Adrenal gland (tissue), 12 donors: Measurements from ENCODE around the gene ATXN2. TPM values are rescaled to one million over a fixed set of nuclear protein-coding genes. Genes with fewer than 3 reads are reported as not detected.

Source experiments
- DNase-seq, 7 donors: peaks; one replicate each; pipeline ENCODE4 v3.0.0-alpha.2; 2019 to 2020
- H3K27ac ChIP-seq, 5 donors: fragments of 200-600 bp; sonication (generic) in 4 of 5; 1 replicate in 3 of 5; 2 replicates in 2 of 5; pipeline versions ENCODE4 v1.5.1 to v1.8.0; 2016 to 2020; ENCODE audit warnings: mild to moderate bottlenecking in 1 of 5
- H3K27me3 ChIP-seq: fragments of 200-600 bp; 2 replicates; pipeline ENCODE4 v1.8.0; 2021
- H3K36me3 ChIP-seq, 2 donors: fragments of 200-600 bp; replicated peaks in 1 of 2; 1 replicate in 1 of 2; 2 replicates in 1 of 2; pipeline versions ENCODE4 v1.5.1 to v1.8.0; 2018 to 2022
- H3K4me1 ChIP-seq, 2 donors: fragments of 200-600 bp; replicated peaks in 1 of 2; 1 replicate in 1 of 2; 2 replicates in 1 of 2; pipeline versions ENCODE4 v1.5.1 to v1.8.0; 2018 to 2021
- H3K4me3 ChIP-seq, 4 donors: fragments of 200-600 bp; sonication (generic) in 3 of 4; one replicate each; pipeline ENCODE4 v1.5.1; 2016 to 2018
- H3K9me3 ChIP-seq, 3 donors: fragments of 200-600 bp; sonication (generic) in 1 of 3; replicated peaks in 1 of 3; 1 replicate in 2 of 3; 2 replicates in 1 of 3; pipeline versions ENCODE4 v1.5.1 to v1.8.0; 2016 to 2021
- CTCF ChIP-seq, 6 experiments: fragments of 450-650 bp in 4 of 6; fragments of 200-600 bp in 2 of 6; sonication (generic) in 1 of 6; IDR thresholded peaks; 1 replicate in 5 of 6; 2 replicates in 1 of 6; pipeline versions ENCODE4 v1.5.1 to v1.8.0; 2016 to 2021; ENCODE audit warnings: antibody characterized with exemption in 6 of 6, mild to moderate bottlenecking in 2 of 6, moderate library complexity in 1 of 6
- POLR2A ChIP-seq, 2 donors: fragments of 450-650 bp; IDR thresholded peaks; one replicate each; pipeline ENCODE4 v1.6.1; 2017; ENCODE audit warnings: antibody characterized with exemption in 2 of 2, mild to moderate bottlenecking in 2 of 2, moderate library complexity in 1 of 2
- WGBS, 4 donors: extraction: QIAGEN DNeasy Blood & Tissue Kit in 2 of 4; methylation state at CpG; one replicate each; pipeline versions ENCODE4 v1.1.5 to v1.1.7; 2013 to 2017; 5-methylcytosine and 5-hydroxymethylcytosine counted together
- intact Hi-C, 2 donors: fragments of 100-400 bp; cut with DNase I; formaldehyde crosslinking; loops; one replicate each; pipeline versions ENCODE4 v1.14.1 to v1.15.0; 2022 to 2023
- polyA plus RNA-seq, 3 donors: library from polyadenylated mRNA; stranded (reverse); fragments of 200-250 nt in 2 of 3; fragments of 350-450 nt in 1 of 3; fragmentation: Illumina TruSeq in 1 of 3; extraction: RNeasy Lipid Tissue Mini Kit (QIAGEN cat#74804) in 1 of 3; gene quantifications; one replicate each; pipeline ENCODE4 v1.2.3, GENCODE V29; 2013 to 2014
- total RNA-seq, 9 donors: library from RNA; depleted of rRNA in 4 of 9; stranded (reverse); fragments of >200 nt in 4 of 9; fragments of 120-200 nt in 1 of 9; fragmentation: NEBNext Ultra II Directional in 1 of 9; extraction: Animal tissue kit (Norgen Biotek cat#: 25700) in 1 of 9; gene quantifications; one replicate each; pipeline versions ENCODE4 v1.1.0 to v1.2.4, GENCODE V29; 2013 to 2023
- donor health status: healthy with polysubstance abuse.
- donor health status: Bipolar disorder and iron deficiency.
- donor health status: DM: yes; HTN: yes; CAD: no.
- donor health status: DM: no; HTN: no; CAD: no.
- donor health status: DM: no; HTN: no; CAD: no.
- donor health status: DM: yes; HTN: yes; CAD: no.

The ATXN2 gene
- total and polyA plus RNA-seq, 12 donors = 31.0 to 241 (median 57.2) TPM

GRCh38 chr12:111444314-111444924, 154.7 kb downstream of the ATXN2 start:
- intact Hi-C loops = no loop called here
- 80 to 91% (median 87%) methylated on average over 2 to 8 of the region's 8 CpGs for WGBS, 4 donors
- no peaks in the 10 kb centered on the region for H3K27me3 ChIP-seq
- H3K27ac ChIP-seq = peak overlapping the region in 2 of 5 donors; percentile 69 to 83
- peaks cover 0 to 40% of the 10 kb centered on the region in 2 donors for H3K36me3 ChIP-seq
- no peaks in the 10 kb centered on the region for H3K9me3 ChIP-seq
- H3K4me3 ChIP-seq = no peak overlapping the region
- no peak for TF ChIP-seq POLR2A (IDR thresholded peaks at IDR 0.05)
- no peak for TF ChIP-seq CTCF (IDR thresholded peaks at IDR 0.05)
- peaks cover 20 to 71% of the 10 kb centered on the region in 2 donors for H3K4me1 ChIP-seq
- DNase-seq = peak in 1 of 7 donors; percentile 6

GRCh38 chr12:111443586-111443985, 155.5 kb downstream of the ATXN2 start:
- Histone ChIP-seq H3K27ac (peak overlapping the region in 2 of 5 donors; percentile 69 to 75), H3K36me3 (peaks cover 0 to 37% of the 10 kb centered on the region in 2 donors), H3K27me3 (no peaks in the 10 kb centered on the region), H3K4me3 (no peak overlapping the region), H3K9me3 (no peaks in the 10 kb centered on the region), H3K4me1 (peaks cover 20 to 75% of the 10 kb centered on the region in 2 donors)
- TF ChIP-seq CTCF (IDR thresholded peaks at IDR 0.05) (no peak), POLR2A (IDR thresholded peaks at IDR 0.05) (no peak)
- WGBS, 4 donors = 48 to 79% (median 78%) methylated on average over 7 of the region's 7 CpGs
- intact Hi-C loops = no loop called here
- peak in 6 of 7 donors; percentile 13 to 53 (median 22) for DNase-seq

GRCh38 chr12:111443086-111443485, 156.0 kb downstream of the ATXN2 start:
- Histone ChIP-seq H3K27ac (peak overlapping the region in 2 of 5 donors; percentile 69 to 75), H3K27me3 (no peaks in the 10 kb centered on the region), H3K4me3 (no peak overlapping the region), H3K36me3 (peaks cover 0 to 32% of the 10 kb centered on the region in 2 donors), H3K9me3 (no peaks in the 10 kb centered on the region), H3K4me1 (peaks cover 24 to 79% of the 10 kb centered on the region in 2 donors)
- TF ChIP-seq POLR2A (IDR thresholded peaks at IDR 0.05) (no peak), CTCF (IDR thresholded peaks at IDR 0.05) (no peak)
- 91 to 94% (median 92%) methylated on average over 7 of the region's 7 CpGs for WGBS, 4 donors
- intact Hi-C loops = no loop called here
- DNase-seq = peak in 6 of 7 donors; percentile 6 to 45 (median 14)

- TF ChIP-seq CTCF (IDR thresholded peaks at IDR 0.05) (no peak), POLR2A (IDR thresholded peaks at IDR 0.05) (no peak)
- no peaks in the 10 kb centered on the region for H3K9me3 ChIP-seq
- H3K27me3 ChIP-seq = no peaks in the 10 kb centered on the region
- peak in 5 of 7 donors; percentile 12 to 50 (median 15) for DNase-seq
- H3K27ac ChIP-seq = peak overlapping the region in 2 of 5 donors; percentile 69 to 75
- no peak overlapping the region for H3K4me3 ChIP-seq
- peaks cover 26 to 76% of the 10 kb centered on the region in 2 donors for H3K4me1 ChIP-seq
- peaks cover 0 to 26% of the 10 kb centered on the region in 2 donors for H3K36me3 ChIP-seq
- intact Hi-C loops = no loop called here
- WGBS, 4 donors = 78 to 86% (median 80%) methylated on average over 6 to 10 of the region's 10 CpGs
Measured at GRCh38 chr12:111442301-111443045, 156.6 kb downstream of the ATXN2 start.
